Measurements from ENCODE around the gene C3orf20.

- TF ChIP-seq CTCF (IDR thresholded peaks at IDR 0.05 in 4 of 5, conservative IDR thresholded peaks at IDR 0.05 in 1 of 5) (no peak), POLR2A (IDR thresholded peaks at IDR 0.05) (no peak)
Measured at GRCh38 chr3:14772533-14773138, 97.7 kb downstream of the C3orf20 start.

Data from gastrocnemius medialis (tissue), 4 donors.